GM08714 (cell line): ENCODE data around the gene KRTAP10-3.

Experiments used
- H3K4me3 ChIP-seq: fragments of 200-500 bp; sonication (Bioruptor generic); 2 replicates; pipeline ENCODE4 v1.5.1; 2014; ENCODE audit warnings: mild to moderate bottlenecking, low read length, inconsistent platforms
- ZNF274 ChIP-seq: IDR thresholded peaks from 2 replicates; pipeline ENCODE4 v1.6.1; 2012; ENCODE audit warnings: mild to moderate bottlenecking, low read depth, low read length

Gene KRTAP10-3

DNA sequence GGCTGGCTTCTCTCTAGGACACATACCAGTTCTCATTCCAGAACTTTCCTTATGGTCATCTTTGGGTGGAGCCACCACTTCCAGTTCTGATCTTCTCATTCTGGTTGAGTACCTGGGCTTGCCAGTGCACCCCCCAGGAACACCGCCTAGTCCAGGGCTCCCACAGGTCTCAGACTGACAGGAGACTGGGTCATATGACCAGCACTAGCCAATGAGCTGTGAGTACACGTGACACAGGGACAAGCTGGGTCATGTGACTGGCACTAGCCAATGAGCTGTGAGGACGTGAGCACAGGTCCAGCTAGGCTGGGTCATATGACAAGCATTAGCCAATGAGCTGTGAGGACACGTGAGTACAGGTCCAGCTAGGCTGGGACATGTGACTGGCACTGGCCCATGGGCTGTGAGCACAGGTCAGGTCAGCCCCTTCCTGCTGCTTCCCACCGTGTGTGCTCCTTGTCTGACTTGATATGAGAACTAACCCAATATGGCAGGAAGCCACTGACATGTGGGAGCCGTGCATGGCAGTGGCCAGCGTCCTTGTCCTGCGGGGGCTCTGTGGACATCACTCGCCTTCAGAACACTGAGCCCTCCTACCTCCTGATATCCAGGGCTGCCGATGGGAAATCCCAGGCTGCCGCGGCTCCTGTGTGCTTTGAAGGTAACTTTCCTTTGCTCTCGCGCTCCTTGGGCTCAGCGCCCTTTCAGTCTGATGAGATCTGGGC, 41.3 kb downstream of the KRTAP10-3 start:
- no peak for TF ChIP-seq ZNF274
- H3K4me3 ChIP-seq, result no peak overlapping the region

GRCh38 chr21:44516828-44517174, 41.8 kb downstream of the KRTAP10-3 start:
- no peak overlapping the region for H3K4me3 ChIP-seq
- TF ChIP-seq ZNF274, result no peak

- no peak overlapping the region for H3K4me3 ChIP-seq
- TF ChIP-seq ZNF274, result no peak
These were observed 42.3 kb downstream of the KRTAP10-3 start for GRCh38 chr21:44516342-44516741.

GRCh38 chr21:44515359-44516165, 43.0 kb downstream of the KRTAP10-3 start:
- TF ChIP-seq ZNF274, result no peak
- H3K4me3 ChIP-seq, result no peak overlapping the region

DNA sequence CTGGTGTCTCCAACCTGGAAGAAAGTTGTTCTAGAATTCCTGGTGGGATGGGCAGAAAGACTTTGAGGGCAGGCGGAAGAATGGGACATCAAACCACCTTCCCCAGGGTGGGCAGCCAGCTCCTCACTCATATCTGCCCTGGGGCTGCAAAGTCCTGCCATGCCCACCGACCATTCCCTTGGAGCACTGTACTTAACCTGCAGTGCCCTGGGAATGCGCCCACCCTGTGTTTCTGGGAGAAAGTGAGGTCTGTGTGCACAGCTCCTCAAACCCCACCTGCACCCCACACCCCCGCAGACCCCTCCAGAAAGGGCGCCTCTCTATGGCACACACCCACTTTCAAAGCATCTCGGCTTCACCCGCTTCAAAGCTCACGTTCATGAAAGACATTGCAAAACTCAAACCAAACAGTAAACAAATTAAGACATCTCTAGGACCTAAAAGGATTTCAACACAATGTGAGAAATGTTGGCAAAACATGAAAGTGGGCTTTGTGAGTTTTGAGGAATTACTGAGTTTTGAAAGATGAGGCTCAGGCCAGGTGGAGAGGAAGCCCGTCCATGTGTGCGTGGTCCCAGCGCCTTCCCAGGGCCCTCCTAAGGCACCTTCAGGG, 43.7 kb downstream of the KRTAP10-3 start:
- no peak overlapping the region for H3K4me3 ChIP-seq
- no peak for TF ChIP-seq ZNF274

GRCh38 chr21:44514218-44514520, 44.4 kb downstream of the KRTAP10-3 start:
- TF ChIP-seq ZNF274, result no peak
- no peak overlapping the region for H3K4me3 ChIP-seq

DNA sequence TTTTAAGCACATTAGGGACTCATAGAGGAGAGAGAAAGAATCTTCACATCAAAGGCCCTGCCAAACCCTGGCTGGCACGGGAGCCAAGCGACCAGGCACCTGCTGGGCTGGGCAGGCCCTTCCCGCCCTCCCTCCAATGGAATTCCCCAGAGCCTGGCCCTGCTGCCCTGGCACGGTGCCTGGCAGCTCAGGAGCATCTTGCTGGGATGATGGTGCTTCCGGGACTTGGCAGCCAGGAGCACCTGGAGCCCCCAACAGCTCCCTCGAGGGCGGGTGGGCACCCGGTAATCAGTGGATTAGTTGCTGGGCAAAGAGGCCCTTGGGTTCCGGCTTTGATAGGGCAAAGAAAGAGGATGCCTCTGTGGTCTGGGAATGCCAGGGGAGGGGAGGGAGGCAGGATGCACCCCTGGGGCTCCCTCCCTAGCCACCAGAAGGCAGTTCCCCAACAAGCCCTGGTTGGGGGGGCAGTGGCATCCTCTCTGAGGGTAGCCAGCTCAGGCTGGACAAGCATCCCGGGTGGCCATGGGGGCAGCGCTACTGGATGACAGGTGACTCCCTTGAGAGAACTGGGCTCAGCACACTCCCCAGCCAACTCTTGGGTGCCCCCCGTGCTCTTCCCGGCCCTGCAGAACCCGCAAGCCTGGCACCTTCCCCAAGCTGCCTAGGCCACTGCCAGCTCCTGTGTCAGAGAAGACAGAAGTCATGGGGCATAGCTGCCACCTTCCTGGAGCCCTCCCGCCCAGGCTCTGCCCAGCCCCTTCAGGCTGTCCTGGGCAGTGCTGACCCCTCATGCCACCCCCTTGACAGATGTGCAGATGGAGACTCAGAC, 45.0 kb downstream of the KRTAP10-3 start:
- H3K4me3 ChIP-seq, result no peak overlapping the region
- no peak for TF ChIP-seq ZNF274

- TF ChIP-seq ZNF274, result no peak
- no peak overlapping the region for H3K4me3 ChIP-seq
These were observed 45.9 kb downstream of the KRTAP10-3 start for GRCh38 chr21:44512496-44513388.

GRCh38 chr21:44511938-44512275, 46.7 kb downstream of the KRTAP10-3 start:
- no peak for TF ChIP-seq ZNF274
- H3K4me3 ChIP-seq, result no peak overlapping the region

GRCh38 chr21:44511219-44511937, 47.2 kb downstream of the KRTAP10-3 start:
- TF ChIP-seq ZNF274, result no peak
- no peak overlapping the region for H3K4me3 ChIP-seq

- TF ChIP-seq ZNF274, result no peak
- no peak overlapping the region for H3K4me3 ChIP-seq
These were observed 47.9 kb downstream of the KRTAP10-3 start for GRCh38 chr21:44510508-44511218.

DNA sequence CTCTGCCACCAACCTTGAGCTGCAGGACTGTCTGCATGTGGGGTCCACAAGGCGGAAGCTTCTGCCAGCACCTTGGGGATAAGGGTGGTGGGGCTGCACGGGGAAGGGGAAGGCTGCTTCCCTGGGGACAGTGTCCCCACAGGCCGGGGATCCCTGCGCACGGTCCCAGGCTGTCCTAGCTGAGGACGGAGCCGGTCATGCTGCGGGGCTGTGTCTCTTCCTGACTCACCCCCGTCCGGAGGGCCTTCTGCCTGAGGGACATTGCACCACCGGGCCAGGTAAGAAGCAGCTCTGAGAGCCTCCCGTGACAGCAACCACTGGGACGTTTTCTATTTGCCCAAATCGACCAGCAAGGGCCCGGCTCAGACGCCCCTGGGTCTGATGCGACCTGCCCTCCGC, 48.5 kb downstream of the KRTAP10-3 start:
- TF ChIP-seq ZNF274, result no peak
- no peak overlapping the region for H3K4me3 ChIP-seq
